ENCODE measurements around the gene LMNTD2.
A peak's percentile ranks its signal among the peaks of the same experiment; 100 is the strongest.

LMNTD2 gene

DNA sequence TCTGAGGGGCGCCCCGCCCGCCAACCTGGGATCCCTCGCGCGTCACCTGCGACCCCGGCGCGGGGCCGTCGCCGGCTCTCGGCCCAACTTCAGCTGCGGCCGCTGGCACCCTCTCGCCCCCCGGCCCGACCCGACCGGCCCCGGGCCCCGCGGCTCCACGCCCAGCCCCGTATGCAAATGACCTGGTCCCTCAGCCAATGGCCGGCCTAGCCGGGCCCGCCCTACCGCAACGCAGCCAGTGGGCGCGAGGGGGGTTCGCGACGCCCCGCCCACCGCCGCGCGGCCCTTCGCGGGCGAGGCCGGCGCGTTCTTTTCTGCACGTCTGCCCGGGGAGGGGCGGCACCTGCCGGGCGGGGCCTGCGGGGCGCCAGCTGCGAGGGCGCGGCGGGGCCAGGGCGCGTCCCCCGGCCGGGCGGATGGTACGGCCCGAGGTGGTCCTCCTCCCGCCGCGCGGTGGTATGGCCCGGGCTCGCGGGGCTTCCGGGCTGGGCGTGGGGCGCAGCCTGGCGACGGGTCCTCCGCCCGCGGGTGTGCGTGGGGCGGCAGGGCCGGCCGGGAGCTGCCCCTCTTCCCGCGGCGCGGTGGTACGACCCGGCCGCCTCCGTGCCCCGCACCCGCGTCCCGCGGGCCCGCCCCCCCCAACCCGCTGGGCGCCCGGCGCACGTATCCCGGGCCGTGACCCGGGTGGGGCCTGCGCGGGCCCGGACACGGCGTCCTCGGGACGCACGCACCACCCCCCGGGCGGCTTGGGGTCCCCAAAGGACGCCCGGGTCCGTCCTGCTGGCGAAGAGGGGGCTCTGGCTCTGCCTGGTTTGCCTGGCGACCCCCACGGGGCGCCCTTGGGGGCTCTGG lies 8.0 kb upstream of the LMNTD2 start:
- peak overlapping the region; percentile 89 for H3K4me3 ChIP-seq (ENCODE audit: low read length)
- no peak overlapping the region for H3K27ac ChIP-seq (ENCODE audit: low read depth, low read length)
- H3F3A ChIP-seq (ENCODE audit: control insufficient read depth, insufficient read depth) = no peaks in the 10 kb centered on the region
- H4K20me1 ChIP-seq (ENCODE audit: control insufficient read depth, insufficient read depth, low read depth, low read length) = no peaks in the 10 kb centered on the region
- H3K9me3 ChIP-seq (ENCODE audit: control insufficient read depth, insufficient read depth, low read length) = no peaks in the 10 kb centered on the region
- H3K27me3 ChIP-seq (ENCODE audit: control insufficient read depth, low read length) = 0 out of 2 replicates have a peak, but pooled peaks cover 2% of the 10 kb centered on the region
- no peaks in the 10 kb centered on the region for H3K9me2 ChIP-seq (replicated peaks; ENCODE audit: control insufficient read depth, low read length)
- H3K79me2 ChIP-seq (ENCODE audit: control insufficient read depth, low read length) = peaks cover 10% of the 10 kb centered on the region
- peaks cover 19% of the 10 kb centered on the region for H3K4me1 ChIP-seq (ENCODE audit: control insufficient read depth, low read length)
- TF ChIP-seq, protein P1, sequence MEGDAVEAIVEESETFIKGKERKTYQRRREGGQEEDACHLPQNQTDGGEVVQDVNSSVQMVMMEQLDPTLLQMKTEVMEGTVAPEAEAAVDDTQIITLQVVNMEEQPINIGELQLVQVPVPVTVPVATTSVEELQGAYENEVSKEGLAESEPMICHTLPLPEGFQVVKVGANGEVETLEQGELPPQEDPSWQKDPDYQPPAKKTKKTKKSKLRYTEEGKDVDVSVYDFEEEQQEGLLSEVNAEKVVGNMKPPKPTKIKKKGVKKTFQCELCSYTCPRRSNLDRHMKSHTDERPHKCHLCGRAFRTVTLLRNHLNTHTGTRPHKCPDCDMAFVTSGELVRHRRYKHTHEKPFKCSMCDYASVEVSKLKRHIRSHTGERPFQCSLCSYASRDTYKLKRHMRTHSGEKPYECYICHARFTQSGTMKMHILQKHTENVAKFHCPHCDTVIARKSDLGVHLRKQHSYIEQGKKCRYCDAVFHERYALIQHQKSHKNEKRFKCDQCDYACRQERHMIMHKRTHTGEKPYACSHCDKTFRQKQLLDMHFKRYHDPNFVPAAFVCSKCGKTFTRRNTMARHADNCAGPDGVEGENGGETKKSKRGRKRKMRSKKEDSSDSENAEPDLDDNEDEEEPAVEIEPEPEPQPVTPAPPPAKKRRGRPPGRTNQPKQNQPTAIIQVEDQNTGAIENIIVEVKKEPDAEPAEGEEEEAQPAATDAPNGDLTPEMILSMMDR (IDR thresholded peaks at IDR 0.05; ENCODE audit: low read depth, low read length, poor library complexity, severe bottlenecking) = no peak
- no peak for TF ChIP-seq EZH2phosphoT487 (IDR thresholded peaks at IDR 0.05; ENCODE audit: borderline replicate concordance, low read length)
- peak overlapping the region; percentile 79 for H3K4me2 ChIP-seq (ENCODE audit: low read length)
- peaks cover 15% of the 10 kb centered on the region for H3K36me3 ChIP-seq (ENCODE audit: control insufficient read depth, low read length)

DNA sequence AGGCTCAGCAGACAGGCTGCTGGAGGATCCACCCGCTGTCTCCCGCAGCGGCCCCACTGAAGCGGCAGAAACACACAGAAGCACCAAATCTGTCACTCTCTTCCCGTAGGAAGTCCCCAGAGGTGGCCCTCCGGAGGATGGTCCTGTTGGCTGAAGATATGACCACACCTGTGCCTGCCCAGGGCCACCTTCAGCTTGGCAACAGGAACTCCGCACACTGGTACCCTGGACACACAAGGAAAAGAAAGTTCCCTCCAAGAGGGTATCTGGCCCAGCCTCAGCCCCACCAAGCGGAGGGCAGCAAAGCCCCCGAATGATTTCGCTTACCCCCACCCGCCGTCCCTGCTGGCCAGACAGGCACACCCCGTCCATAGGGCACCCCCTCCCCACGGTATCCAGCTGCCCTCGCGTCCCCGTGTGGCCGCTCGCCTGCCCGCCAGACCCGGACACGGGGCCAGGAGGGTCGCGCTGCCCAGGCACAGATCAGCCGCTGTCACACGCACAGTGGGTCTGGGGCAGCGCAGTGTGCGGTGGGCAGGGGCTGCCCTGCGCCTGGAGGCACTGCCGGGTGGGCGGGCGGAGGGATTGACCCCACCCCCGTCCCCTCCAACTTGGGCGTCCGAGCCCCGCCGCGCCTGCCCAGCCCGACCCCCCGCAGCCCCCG lies 7.2 kb upstream of the LMNTD2 start:
- Histone ChIP-seq H3F3A (ENCODE audit: control insufficient read depth, insufficient read depth) (no peaks in the 10 kb centered on the region), H3K9me3 (ENCODE audit: control insufficient read depth, insufficient read depth, low read length) (no peaks in the 10 kb centered on the region), H3K27me3 (ENCODE audit: control insufficient read depth, low read length) (0 out of 2 replicates have a peak, but pooled peaks cover 2% of the 10 kb centered on the region), H3K79me2 (ENCODE audit: control insufficient read depth, low read length) (peaks cover 10% of the 10 kb centered on the region), H3K36me3 (ENCODE audit: control insufficient read depth, low read length) (peaks cover 15% of the 10 kb centered on the region), H3K4me3 (ENCODE audit: low read length) (peak overlapping the region; percentile 89), H3K27ac (ENCODE audit: low read depth, low read length) (no peak overlapping the region), H3K4me2 (ENCODE audit: low read length) (peak overlapping the region; percentile 79), H3K4me1 (ENCODE audit: control insufficient read depth, low read length) (peaks cover 19% of the 10 kb centered on the region), H3K9me2 (replicated peaks; ENCODE audit: control insufficient read depth, low read length) (no peaks in the 10 kb centered on the region), H4K20me1 (ENCODE audit: control insufficient read depth, insufficient read depth, low read depth, low read length) (no peaks in the 10 kb centered on the region)
- no peak for TF ChIP-seq EZH2phosphoT487 (IDR thresholded peaks at IDR 0.05; ENCODE audit: borderline replicate concordance, low read length)
- TF ChIP-seq, protein P1 (IDR thresholded peaks at IDR 0.05; ENCODE audit: low read depth, low read length, poor library complexity, severe bottlenecking) = no peak

DNA sequence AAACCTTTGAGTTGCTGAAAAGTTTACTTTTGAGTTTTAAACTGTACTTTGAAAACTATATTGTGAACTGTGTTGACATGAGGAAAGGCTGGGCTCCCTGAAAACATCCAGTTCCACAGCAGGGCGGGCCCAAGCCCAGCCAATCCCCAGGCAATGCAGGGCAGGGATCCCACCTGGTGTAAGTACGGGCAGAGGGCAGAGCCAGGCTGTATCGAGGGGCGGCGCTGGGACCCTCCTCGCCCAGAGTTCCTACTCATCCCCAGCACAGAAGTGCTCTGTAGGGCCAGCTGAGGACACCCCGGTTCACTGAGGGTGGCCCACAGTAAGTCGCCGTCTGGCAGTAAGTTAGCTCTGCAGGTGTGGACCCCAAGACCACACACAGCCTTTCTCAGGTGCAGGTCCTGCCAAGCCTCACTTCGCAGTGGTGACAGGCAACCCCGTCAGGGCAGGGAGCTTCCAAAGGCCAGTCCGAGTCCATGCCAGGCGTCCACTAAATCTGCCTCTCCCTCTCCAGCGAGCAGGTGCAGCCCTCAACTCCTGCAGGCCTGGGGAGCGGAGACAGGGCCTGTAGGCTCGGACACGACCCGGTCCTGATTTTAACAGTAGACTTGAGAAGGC lies 6.6 kb upstream of the LMNTD2 start:
- peaks cover 19% of the 10 kb centered on the region for H3K4me1 ChIP-seq (ENCODE audit: control insufficient read depth, low read length)

More for the DNA sequence above, 6.6 kb upstream of the LMNTD2 start:
- no peak overlapping the region for H3K27ac ChIP-seq (ENCODE audit: low read depth, low read length)
- H3K4me3 ChIP-seq (ENCODE audit: low read length) = peak overlapping the region; percentile 89
- no peaks in the 10 kb centered on the region for H3K9me3 ChIP-seq (ENCODE audit: control insufficient read depth, insufficient read depth, low read length)
- H3K27me3 ChIP-seq (ENCODE audit: control insufficient read depth, low read length) = 0 out of 2 replicates have a peak, but pooled peaks cover 2% of the 10 kb centered on the region
- no peak for TF ChIP-seq EZH2phosphoT487 (IDR thresholded peaks at IDR 0.05; ENCODE audit: borderline replicate concordance, low read length)
- TF ChIP-seq, protein P1 (IDR thresholded peaks at IDR 0.05; ENCODE audit: low read depth, low read length, poor library complexity, severe bottlenecking) = no peak
- no peaks in the 10 kb centered on the region for H3K9me2 ChIP-seq (replicated peaks; ENCODE audit: control insufficient read depth, low read length)
- peaks cover 10% of the 10 kb centered on the region for H3K79me2 ChIP-seq (ENCODE audit: control insufficient read depth, low read length)
- peaks cover 15% of the 10 kb centered on the region for H3K36me3 ChIP-seq (ENCODE audit: control insufficient read depth, low read length)
- H3K4me2 ChIP-seq (ENCODE audit: low read length) = peak overlapping the region; percentile 79
- no peaks in the 10 kb centered on the region for H3F3A ChIP-seq (ENCODE audit: control insufficient read depth, insufficient read depth)
- no peaks in the 10 kb centered on the region for H4K20me1 ChIP-seq (ENCODE audit: control insufficient read depth, insufficient read depth, low read depth, low read length)

Measured in DOHH2 (cell line).